GM12892 (cell line): ENCODE measurements around the gene MYBPC2.

Experiments
- DNase-seq: peaks from one replicate; pipeline ENCODE4 v3.0.0; 2011; ENCODE audit not compliant: insufficient read length
- FAIRE-seq: peaks from 2 replicates; lab custom pipeline; 2011; peaks lifted over from hg19 to GRCh38; lab: Jason Lieb, UNC
- POLR2A ChIP-seq: IDR thresholded peaks from 2 replicates; pipeline ENCODE4 v1.6.1; 2011; ENCODE audit warnings: low read depth, low read length, control low read depth
- POLR2AphosphoS5 ChIP-seq: IDR thresholded peaks from 2 replicates; pipeline ENCODE4 v1.6.1; 2011; ENCODE audit warnings: low read depth, low read length, control low read depth
- TAF1 ChIP-seq: IDR thresholded peaks from 2 replicates; pipeline ENCODE4 v1.6.1; 2011; ENCODE audit warnings: low read depth, mild to moderate bottlenecking, control low read depth, low read length, borderline replicate concordance

MYBPC2 gene

DNA sequence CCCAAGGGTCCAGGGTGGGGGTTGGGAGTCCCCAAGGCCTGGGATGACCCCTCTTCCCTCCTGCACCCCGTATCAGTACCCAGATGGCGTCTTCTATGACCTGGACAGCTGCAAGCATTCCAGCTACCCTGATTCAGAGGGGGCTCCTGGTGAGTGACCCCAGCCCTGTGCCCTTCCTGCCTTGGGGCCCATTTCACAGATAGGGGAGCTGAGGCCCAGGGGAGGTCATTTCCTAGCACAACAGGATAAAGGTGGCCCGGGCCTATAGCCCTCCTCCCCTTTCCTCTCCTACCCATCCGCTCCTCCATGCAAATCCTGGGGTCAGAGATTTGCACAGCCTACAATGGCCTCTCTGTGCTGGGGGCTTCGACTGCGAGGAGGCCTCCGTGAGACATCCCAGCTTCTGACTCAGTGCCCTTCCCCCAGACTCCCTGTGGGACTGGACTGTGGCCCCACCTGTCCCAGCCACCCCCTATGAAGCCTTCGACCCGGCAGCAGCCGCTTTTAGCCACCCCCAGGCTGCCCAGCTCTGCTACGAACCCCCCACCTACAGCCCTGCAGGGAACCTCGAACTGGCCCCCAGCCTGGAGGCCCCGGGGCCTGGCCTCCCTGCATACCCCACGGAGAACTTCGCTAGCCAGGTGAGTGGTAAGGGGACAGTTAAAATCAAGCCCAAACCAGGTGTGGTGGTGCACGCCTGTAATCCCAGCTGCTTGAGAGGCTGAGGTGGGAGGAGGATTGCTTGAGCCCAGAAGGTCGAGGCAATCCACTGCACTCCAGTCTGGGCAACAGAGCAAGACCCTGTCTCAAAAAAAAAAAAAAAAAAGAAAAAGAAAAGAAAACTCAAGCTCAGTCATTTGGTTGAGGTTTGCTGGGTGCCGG is 10.1 kb upstream of the MYBPC2 start:
- TF ChIP-seq POLR2AphosphoS5 = no peak
- TF ChIP-seq TAF1 = no peak
- TF ChIP-seq POLR2A = no peak
- DNase-seq (no peak), FAIRE-seq (no peak)

DNA sequence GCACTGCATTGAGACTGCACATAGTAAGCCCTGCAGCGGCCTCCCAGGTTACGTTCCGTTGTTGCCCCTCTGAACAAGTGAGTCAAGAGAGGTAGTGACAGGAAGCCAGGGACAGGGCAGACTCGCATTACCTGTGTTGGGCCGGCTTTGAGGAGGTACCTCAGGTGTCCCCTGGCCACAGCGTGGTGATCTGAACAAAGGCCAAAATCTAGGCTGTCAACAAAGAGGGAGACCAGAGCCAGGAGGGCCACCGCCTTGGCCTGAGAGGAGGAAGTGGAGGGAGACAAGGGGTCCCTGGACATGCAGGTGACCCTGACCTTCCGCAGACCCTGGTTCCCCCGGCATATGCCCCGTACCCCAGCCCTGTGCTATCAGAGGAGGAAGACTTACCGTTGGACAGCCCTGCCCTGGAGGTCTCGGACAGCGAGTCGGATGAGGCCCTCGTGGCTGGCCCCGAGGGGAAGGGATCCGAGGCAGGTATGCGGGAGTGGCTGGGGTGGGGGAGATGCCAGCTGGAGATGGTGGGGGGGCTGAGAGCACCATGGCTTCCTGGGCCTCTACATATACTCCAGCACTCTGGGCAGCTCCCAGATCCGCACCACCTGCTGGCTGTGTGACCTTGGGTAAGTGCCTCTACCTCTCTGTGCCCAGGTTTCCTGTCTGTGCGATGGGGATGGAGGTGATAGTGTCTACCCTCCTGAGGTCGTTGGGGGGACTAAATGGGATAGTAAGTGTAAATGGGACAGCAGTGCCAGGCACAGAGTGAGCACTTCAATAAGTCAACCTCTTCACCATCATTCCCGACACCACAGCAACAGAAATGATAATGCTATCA is 9.2 kb upstream of the MYBPC2 start:
- FAIRE-seq = no peak
- TF ChIP-seq TAF1 = no peak
- TF ChIP-seq POLR2AphosphoS5 = no peak
- no peak for TF ChIP-seq POLR2A

DNA sequence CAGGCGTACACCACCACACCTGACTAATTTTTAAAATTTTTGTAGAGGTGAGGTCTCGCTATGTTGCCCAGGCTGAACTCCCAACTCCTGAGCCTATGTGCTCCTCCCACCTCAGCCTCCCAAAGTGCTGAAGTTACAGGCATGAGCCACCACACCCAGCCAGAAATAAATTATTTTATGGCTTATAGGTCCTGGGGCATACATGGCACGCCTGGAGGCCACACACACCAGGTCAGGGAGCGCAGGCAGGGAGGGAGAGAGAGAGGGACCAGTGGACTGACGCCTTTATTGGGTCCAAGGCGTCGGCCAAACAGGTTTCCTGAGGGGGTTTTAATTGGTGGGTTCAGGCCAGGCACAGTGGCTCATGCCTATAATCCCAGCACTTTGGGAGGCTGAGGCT is 7.1 kb upstream of the MYBPC2 start:
- FAIRE-seq (no peak), DNase-seq (no peak)
- no peak for TF ChIP-seq POLR2AphosphoS5
- no peak for TF ChIP-seq TAF1
- no peak for TF ChIP-seq POLR2A

More for the DNA sequence above, 9.2 kb upstream of the MYBPC2 start:
- no peak for DNase-seq

DNA sequence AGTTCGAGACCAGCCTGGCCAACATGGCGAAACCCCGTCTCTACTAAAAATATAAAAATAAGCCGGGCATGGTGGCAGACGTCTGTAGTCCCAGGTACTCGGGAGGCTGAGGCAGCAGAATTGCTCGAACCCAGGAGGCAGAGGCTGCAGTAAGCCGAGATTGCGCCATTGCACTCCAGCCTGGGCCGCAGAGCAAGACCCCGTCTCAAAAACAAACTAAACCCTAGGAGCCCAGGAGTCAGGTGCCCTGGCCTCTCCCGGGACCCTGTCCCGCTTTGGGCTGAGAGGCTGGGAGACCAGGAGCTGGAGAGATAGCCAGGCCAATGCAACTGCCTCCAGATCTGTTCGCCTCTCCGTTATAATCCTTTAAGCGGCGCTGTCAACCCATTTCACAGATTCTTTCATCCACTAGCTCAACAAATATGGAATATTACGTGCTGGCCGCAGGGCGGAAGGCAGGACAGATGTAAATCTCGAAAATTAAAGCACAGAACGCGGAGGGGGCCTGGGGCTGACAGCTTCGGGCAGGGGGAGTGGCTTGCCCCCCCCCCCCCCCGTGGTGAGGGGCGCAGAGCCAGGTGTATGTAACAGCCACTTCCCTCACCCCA is 5.3 kb upstream of the MYBPC2 start:
- FAIRE-seq (no peak), DNase-seq (no peak)
- no peak for TF ChIP-seq TAF1

DNA sequence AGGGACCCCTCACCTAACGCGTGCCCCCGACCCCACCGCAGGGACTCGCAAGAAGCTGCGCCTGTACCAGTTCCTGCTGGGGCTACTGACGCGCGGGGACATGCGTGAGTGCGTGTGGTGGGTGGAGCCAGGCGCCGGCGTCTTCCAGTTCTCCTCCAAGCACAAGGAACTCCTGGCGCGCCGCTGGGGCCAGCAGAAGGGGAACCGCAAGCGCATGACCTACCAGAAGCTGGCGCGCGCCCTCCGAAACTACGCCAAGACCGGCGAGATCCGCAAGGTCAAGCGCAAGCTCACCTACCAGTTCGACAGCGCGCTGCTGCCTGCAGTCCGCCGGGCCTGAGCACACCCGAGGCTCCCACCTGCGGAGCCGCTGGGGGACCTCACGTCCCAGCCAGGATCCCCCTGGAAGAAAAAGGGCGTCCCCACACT is 4.7 kb upstream of the MYBPC2 start:
- FAIRE-seq = no peak
- no peak for DNase-seq
- TF ChIP-seq POLR2A = no peak
- TF ChIP-seq POLR2AphosphoS5 = no peak
- no peak for TF ChIP-seq TAF1

DNA sequence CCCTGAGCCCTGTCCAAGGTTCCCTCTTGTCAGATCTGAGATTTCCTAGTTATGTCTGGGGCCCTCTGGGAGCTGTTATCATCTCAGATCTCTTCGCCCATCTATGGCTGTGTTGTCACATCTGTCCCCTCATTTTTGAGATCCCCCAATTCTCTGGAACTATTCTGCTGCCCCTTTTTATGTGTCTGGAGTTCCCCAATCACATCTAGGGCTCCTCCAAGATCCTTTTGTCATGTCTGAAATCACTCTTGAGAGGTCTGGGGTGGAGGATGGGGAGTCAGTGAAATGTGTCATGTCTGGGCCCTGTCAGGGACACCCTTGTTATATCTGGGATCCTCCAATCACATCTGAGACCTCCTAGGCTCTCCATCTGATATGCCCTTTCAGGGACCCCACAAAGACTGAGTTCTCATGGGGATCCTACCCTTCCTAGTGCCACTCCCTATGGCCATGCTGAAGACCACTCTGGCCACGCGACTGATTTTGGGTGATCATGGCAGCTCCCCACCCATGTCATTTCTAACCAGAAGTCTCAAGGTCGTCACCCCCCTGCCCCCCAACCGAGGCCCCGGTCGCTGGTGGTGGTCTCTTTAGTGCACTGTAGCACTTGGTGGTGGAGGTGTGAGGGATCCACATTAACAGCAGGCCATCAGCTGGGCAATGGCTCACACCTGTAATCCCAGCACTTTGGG is 3.8 kb upstream of the MYBPC2 start:
- DNase-seq (no peak), FAIRE-seq (no peak)
- no peak for TF ChIP-seq POLR2AphosphoS5
- no peak for TF ChIP-seq TAF1
- TF ChIP-seq POLR2A = no peak

DNA sequence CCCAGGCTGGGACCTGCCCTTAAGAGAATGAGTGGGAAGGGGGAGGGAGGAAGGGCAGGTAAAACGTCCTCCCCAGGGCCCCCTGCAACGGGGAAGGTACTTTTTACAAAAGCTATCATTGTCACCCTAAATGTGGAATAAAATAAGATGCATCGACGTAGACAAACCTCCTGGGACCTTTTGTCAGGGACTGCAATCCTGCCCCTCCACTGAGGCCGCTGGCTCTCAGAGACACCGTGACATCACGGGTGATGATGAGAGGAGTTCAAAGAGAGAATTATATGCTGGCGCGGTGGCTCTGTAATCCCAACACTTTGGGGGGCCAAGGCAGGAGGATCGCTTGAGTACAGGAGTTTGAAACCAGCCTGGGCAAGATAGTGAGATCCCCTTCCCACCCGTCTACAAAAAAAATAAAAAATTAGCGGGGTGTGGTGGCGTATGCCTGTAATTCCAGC is 1.8 kb upstream of the MYBPC2 start:
- FAIRE-seq (peak; percentile 54), DNase-seq (no peak)
- no peak for TF ChIP-seq TAF1
- no peak for TF ChIP-seq POLR2AphosphoS5
- TF ChIP-seq POLR2A = no peak; the same call in 1 of the 2 replicates

DNA sequence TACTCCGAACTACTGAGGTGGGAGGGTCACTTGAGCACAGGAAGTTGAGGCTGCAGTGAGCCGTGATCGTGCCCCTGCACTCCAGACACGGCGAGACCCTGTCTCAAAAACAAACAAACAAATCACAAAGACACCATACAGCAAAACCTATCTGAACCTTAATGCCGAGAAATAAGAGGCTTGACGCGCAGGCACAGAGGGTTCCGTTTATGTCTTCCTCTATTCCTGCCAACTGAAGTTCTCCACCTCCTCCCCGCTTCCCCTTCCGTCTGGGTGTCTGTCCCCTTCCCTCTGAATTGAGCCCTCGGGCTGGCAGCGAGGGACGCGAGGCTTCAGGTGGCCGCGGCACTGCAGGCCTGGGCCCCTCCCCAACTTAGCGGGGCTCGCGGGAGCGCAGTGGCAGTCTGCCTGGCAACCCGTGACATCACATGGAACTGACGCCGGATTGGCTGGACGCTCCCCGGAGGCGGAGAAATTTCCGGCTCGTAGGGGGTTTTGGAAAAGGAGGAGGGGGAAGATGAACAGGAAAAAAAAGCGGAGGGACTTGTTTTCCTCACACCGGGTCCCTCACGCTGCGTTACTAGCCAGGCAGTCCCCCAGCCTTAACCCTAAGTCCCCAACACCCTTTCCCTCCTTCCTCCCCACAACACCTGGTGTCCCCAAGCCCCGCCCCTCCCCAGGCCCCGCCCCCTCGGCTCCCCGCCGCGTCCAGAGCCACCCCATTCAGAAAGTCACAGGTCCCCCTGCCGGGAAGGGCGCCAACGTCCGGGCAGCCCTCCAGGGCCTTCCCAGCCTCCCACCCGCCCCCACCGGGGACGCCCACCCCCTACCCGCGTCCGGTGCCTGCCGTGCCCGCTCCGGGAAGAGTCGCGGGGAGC is 1.1 kb upstream of the MYBPC2 start:
- DNase-seq = peak; percentile 82

DNA sequence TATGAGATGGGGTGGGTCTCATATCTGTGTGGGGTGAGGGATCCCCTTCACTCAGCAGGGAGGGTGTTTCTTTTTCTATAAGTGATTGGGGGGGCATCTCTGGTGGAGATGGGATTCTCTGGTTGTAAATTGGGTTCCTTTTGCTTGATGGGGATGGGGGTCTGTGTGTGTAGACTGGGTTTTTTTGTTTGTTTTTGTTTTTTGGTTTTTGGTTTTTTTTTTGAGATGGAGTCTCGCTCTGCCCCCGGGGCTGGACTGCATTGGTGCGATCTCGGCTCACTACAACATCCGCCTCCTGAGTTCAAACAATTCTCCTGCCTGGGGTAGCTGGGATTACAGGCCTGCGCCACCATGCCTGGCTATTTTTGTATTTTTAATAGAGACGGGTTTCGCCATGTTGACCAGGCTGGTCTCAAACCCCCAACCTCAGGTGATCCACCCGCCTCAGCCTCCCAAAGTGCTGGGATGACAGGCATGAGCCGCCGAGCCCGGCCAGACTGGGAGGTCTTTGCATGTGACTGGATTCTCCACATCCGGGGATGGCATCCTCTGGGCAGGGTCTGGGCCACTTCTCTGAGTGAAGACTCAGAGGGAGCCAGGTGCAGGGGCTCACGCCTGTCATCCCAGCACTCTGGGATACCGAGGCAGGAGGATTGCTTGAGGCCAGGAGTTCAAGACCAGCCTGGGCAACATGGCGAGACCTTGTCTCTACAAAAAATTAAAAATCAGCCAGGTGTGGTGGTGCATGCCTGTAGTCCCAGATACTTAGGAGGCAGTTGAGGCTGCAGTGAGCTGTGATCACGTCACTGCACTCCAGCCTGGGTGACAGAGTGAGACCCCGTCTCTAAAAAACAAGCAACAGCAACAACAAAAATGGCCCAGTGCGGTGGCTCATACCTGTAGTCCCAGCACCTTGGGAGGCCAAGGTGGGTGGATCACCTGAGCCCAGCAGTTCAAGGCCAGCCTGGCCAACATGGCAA is 799 bp downstream of the MYBPC2 start:
- TF ChIP-seq POLR2A = no peak
- no peak for TF ChIP-seq TAF1
- TF ChIP-seq POLR2AphosphoS5 = no peak
- FAIRE-seq (no peak), DNase-seq (no peak)

More for the DNA sequence above, 1.1 kb upstream of the MYBPC2 start:
- TF ChIP-seq TAF1 (peak; percentile 55; the same call in 1 of the 2 replicates), POLR2AphosphoS5 (peak; percentile 37; the same call in 1 of the 2 replicates), POLR2A (no peak; the same call in none of the 2 replicates)
- peak; percentile 99 for FAIRE-seq

DNA sequence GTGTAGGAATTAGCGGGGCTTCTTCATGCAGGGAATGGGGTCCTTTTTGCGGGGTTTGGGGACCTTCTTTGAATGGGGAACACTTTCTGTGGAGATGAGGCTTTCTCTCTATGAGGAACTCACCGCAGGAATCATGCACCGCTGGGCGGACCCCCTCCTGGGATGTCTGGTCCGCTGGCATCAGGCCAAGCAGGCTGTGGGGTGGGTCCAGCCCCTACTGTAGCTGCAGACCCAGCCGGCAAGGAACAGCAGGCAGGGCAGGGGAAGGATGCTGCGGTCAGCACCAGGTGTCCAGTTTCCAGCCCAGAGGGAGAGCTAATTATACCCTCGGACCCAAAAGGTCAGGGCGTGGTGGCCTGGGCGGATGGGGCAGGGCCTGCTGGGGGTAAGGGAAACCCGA is 1.8 kb downstream of the MYBPC2 start:
- TF ChIP-seq POLR2AphosphoS5 (no peak), POLR2A (no peak), TAF1 (no peak)
- FAIRE-seq (no peak), DNase-seq (no peak)
